ENCODE results near the gene MRPS10. TPM values are rescaled to one million over a fixed set of nuclear protein-coding genes. Genes with fewer than 3 reads are reported as not detected.

Gene MRPS10
- total and polyA plus RNA-seq, 2 donors (not counting 3 experiments of a cell fraction or from before 2014, with no cell fraction given) = 23.2 to 37.7 TPM

DNA sequence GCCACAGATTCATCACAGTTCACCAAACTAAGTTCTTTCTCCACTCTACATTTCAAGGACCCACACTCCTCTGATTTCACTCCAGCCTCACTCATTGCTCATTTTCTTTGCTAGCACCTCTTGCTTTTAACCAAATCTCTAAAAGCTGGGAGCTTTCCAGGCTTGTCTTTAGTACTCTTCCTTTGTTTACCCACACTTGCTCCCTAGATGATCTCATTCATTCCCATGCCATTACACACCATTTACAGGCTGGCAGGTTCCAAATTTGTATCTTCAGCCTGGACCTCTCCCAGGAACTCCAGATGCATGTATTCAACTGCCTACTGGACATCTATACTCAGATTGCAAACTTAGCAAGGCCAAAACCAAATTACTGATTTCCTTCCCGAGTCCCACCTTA is 17.6 kb downstream of the MRPS10 start:
- H3K27ac ChIP-seq (ENCODE audit: insufficient read depth, low read depth, low read length) = no peak overlapping the region
- no peak overlapping the region for H3K4me3 ChIP-seq (replicated peaks in 1 of 3; ENCODE audit: insufficient read depth in 1 of 3, low read depth in 1 of 3, low read length in 3 of 3)
- POLR2A ChIA-PET = interaction anchor here (0.7 kb wide), 1 partner anchor 582 kb away, joined by 10 read pairs; the partner anchor contains the start of gene BICRAL
- no peak overlapping the region for H3K9ac ChIP-seq (replicated peaks; ENCODE audit: extremely low read depth, insufficient read depth, low read length)
- H4K20me1 ChIP-seq (replicated peaks; ENCODE audit: control insufficient read depth, extremely low read depth, insufficient read depth, low read length) = no peaks in the 10 kb centered on the region
- peaks cover 0 to 3% of the 10 kb centered on the region in 2 experiments for H3K36me3 ChIP-seq (ENCODE audit: control insufficient read depth in 2 of 2, extremely low read depth in 1 of 2, insufficient read depth in 2 of 2, low read length in 2 of 2)
- H3K9me3 ChIP-seq (replicated peaks; ENCODE audit: control insufficient read depth, insufficient read depth, low read length) = no peaks in the 10 kb centered on the region
- FAIRE-seq = no peak
- no peak for TF ChIP-seq GATA2 (IDR thresholded peaks at IDR 0.05; ENCODE audit: insufficient read depth, insufficient read length, low read depth, low read length)
- TF ChIP-seq MYC (IDR thresholded peaks at IDR 0.05; ENCODE audit: low read depth, low read length) = no peak
- no peak for TF ChIP-seq POLR2AphosphoS5 (IDR thresholded peaks at IDR 0.05; ENCODE audit: insufficient read depth, low read depth, low read length)
- TF ChIP-seq, protein P1, sequence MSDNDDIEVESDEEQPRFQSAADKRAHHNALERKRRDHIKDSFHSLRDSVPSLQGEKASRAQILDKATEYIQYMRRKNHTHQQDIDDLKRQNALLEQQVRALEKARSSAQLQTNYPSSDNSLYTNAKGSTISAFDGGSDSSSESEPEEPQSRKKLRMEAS (IDR thresholded peaks at IDR 0.05; ENCODE audit: insufficient read depth, insufficient read length) = no peak
- TF ChIP-seq POLR2A (IDR thresholded peaks at IDR 0.05; ENCODE audit: low read depth, low read length) = no peak
- no peak for TF ChIP-seq EZH2 (IDR thresholded peaks at IDR 0.05; ENCODE audit: borderline replicate concordance, low read depth, low read length, severe bottlenecking)
- CTCF ChIA-PET = interaction anchor here (1.7 to 4.7 kb wide), 2 partner anchors 15 to 96 kb away, joined by 4 to 22 read pairs; no protein-coding TSS in a partner anchor
- H2AFZ ChIP-seq (ENCODE audit: low read depth, low read length) = no peak overlapping the region
- H3K4me1 ChIP-seq (ENCODE audit: control insufficient read depth, extremely low read depth, insufficient read depth, low read length) = peaks cover 6% of the 10 kb centered on the region
- intact Hi-C loops (cut with micrococcal nuclease) (no loop called here), dilution Hi-C loops (cut with MboI; ENCODE audit: extremely low pct_ligation_motif_present, low sequenced_read_pairs) (no loop called here)
- no peaks in the 10 kb centered on the region for H3K9me1 ChIP-seq (replicated peaks; ENCODE audit: control insufficient read depth, extremely low read depth, insufficient read depth, low read length)
- DNase-seq (ENCODE audit: low read depth, low spot score) = no peak
- H3K79me2 ChIP-seq (ENCODE audit: control insufficient read depth, insufficient read depth, low read length) = no peaks in the 10 kb centered on the region
- BruUV-seq (replicated peaks) = no TSS peak
- H3K4me2 ChIP-seq (ENCODE audit: insufficient read depth, low read length) = no peak overlapping the region
- H3K27me3 ChIP-seq (ENCODE audit: control insufficient read depth in 2 of 2, insufficient read depth in 2 of 2, low read length in 2 of 2) = no peaks in the 10 kb centered on the region
